ENCODE measurements around the gene LSP1.

The LSP1 gene

GRCh38 chr11:1825039-1825740 lies 27.7 kb upstream of the LSP1 start:
- DNase-seq = no peak

GRCh38 chr11:1825785-1826451 lies 27.0 kb upstream of the LSP1 start:
- DNase-seq = no peak

- DNase-seq = no peak
Observed at GRCh38 chr11:1826552-1827094, 26.3 kb upstream of the LSP1 start.

- DNase-seq = peak; percentile 54
Observed at GRCh38 chr11:1827095-1827813, 25.6 kb upstream of the LSP1 start.

GRCh38 chr11:1827931-1828330 lies 25.0 kb upstream of the LSP1 start:
- DNase-seq = no peak

GRCh38 chr11:1828542-1828941 lies 24.3 kb upstream of the LSP1 start:
- DNase-seq = no peak

- no peak for DNase-seq
Observed at GRCh38 chr11:1829039-1829820, 23.7 kb upstream of the LSP1 start.

- no peak for DNase-seq
Observed at GRCh38 chr11:1830004-1830321, 22.9 kb upstream of the LSP1 start.

- DNase-seq = peak; percentile 20
Observed at GRCh38 chr11:1830322-1831223, 22.3 kb upstream of the LSP1 start.

GRCh38 chr11:1831338-1832210 lies 21.3 kb upstream of the LSP1 start:
- no peak for DNase-seq

GRCh38 chr11:1832211-1832919 lies 20.5 kb upstream of the LSP1 start:
- DNase-seq = no peak

GRCh38 chr11:1832920-1833295 lies 20.0 kb upstream of the LSP1 start:
- DNase-seq = no peak

GRCh38 chr11:1834062-1834610 lies 18.7 kb upstream of the LSP1 start:
- DNase-seq = no peak

- no peak for DNase-seq
Observed at GRCh38 chr11:1834779-1835670, 17.9 kb upstream of the LSP1 start, which contains the start of gene SYT8. Gene SYT8, plus strand, starts transcription at chr11:1834990. Its CDS starts 116 bp downstream, at chr11:1835106.

- DNase-seq = no peak
Observed at GRCh38 chr11:1835671-1836010, 17.2 kb upstream of the LSP1 start.

- no peak for DNase-seq
Observed at GRCh38 chr11:1836011-1836945, 16.6 kb upstream of the LSP1 start.

GRCh38 chr11:1837171-1838076 lies 15.5 kb upstream of the LSP1 start:
- no peak for DNase-seq

Measured in DMS79 (cell line).